ENCODE data around the gene DIP2C. TPM values are rescaled to one million over a fixed set of nuclear protein-coding genes. Genes with fewer than 3 reads are reported as not detected.
"Not testable (repeated sequence)": the region's sequence is repeated elsewhere in the genome, so short reads cannot be mapped to it uniquely, and the experiment has no call there.

Gene DIP2C
- total RNA-seq, 3 donors from 2014 or later, result 8.0 to 72.0 (median 8.5) TPM

- no peak for ATAC-seq
- no peak for TF ChIP-seq CTCF (IDR thresholded peaks at IDR 0.05)
- intact Hi-C loops (cut with DNase I, micrococcal nuclease), result no loop called here
These were observed 422.5 kb downstream of the DIP2C start for GRCh38 chr10:266974-267425.

DNA sequence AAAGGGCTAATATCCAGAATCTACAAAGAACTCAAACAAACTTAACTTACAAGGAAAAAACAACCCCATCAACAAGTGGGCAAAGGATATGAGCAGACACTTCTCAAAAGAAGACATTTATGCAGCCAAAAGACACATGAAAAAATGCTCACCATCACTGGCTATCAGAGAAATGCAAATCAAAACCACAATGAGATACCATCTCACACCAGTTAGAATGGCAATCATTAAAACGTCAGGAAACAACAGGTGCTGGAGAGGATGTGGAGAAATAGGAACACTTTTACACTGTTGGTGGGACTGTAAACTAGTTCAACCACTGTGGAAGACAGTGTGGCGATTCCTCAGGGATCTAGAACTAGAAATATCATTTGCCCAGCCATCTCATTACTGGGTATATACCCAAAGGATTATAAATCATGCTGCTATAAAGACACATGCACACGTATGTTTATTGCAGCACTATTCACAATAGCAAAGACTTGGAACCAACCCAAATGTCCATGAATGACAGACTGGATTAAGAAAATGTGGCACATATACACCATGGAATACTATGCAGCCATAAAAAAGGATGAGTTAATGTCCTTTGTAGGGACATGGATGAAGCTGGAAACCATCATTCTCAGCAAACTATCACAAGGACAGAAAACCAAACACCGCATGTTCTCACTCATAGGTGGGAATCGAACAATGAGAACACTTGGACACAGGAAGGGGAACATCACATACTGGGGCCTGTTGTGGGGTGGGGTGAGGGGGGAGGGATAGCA lies 423.5 kb downstream of the DIP2C start:
- ATAC-seq, H3K4me3 ChIP-seq: not testable (repeated sequence)

More at GRCh38 chr10:266974-267425, 422.5 kb downstream of the DIP2C start:
- no peak for DNase-seq
- Histone ChIP-seq H3K4me1 (ENCODE audit: low read depth) (no peaks in the 10 kb centered on the region), H3K36me3 (ENCODE audit: low read depth) (no peaks in the 10 kb centered on the region), H3K9me3 (no peaks in the 10 kb centered on the region), H3K4me3 (no peak overlapping the region)

DNA sequence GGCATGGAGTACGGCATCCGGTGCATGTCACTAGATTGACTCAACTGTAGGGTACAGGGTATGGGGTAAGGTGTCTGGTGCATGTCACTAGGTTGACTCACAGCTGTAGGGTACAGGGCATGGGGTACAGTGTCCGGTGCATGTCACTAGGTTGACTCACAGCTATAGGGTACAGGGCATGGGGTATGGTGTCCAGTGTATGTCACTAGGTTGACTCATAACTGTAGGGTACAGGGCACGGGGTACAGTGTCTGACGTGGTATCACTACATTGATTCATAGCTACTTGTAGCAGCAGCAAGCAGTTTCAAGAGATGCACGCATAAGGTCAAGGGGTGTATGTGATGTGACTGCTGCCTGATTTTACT lies 424.4 kb downstream of the DIP2C start:
- H3K4me3 ChIP-seq; DNase-seq; H3K4me1 ChIP-seq (ENCODE audit: low read depth); H3K36me3 ChIP-seq (ENCODE audit: low read depth); intact Hi-C loops (cut with DNase I, micrococcal nuclease); H3K9me3 ChIP-seq; ATAC-seq: not testable (repeated sequence)

More for the DNA sequence above, 423.5 kb downstream of the DIP2C start:
- H3K36me3 ChIP-seq (ENCODE audit: low read depth); intact Hi-C loops (cut with DNase I, micrococcal nuclease); H3K4me1 ChIP-seq (ENCODE audit: low read depth); H3K9me3 ChIP-seq; DNase-seq: not testable (repeated sequence)

GRCh38 chr10:264160-265073 lies 425.1 kb downstream of the DIP2C start:
- DNase-seq; ATAC-seq; intact Hi-C loops (cut with DNase I, micrococcal nuclease); H3K4me1 ChIP-seq (ENCODE audit: low read depth); H3K9me3 ChIP-seq; H3K36me3 ChIP-seq (ENCODE audit: low read depth); H3K4me3 ChIP-seq: not testable (repeated sequence)

DNA sequence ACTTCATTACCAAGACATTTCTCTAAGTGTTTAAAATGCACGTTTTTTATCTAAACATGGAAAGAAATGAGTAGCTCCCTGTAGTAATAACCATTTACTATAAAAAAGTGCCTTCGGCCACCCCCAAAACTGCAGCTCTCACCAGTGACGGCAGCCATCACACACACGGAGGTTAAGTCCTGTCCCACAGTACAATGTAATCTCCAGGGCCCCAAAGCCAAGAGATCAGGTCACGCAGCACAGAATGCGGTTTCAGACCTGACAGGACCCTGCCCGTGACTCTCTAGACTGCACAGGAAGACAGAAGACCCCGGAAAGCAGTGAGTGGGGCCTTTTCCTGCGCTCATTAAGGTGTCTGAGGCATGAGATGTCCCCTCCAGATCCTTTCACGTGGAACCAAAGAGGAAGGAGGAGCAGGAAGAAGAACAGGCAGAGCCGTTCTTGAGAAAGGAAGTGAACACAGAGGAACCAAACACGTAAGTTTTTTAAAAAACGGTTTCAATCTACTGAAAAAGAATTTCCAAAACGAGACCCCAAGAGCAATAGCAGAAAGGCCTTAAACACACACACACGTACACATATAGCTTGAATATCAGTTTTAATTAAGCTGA lies 428.5 kb downstream of the DIP2C start:
- Histone ChIP-seq H3K9me3 (no peaks in the 10 kb centered on the region), H3K4me1 (ENCODE audit: low read depth) (no peaks in the 10 kb centered on the region), H3K4me3 (no peak overlapping the region), H3K36me3 (ENCODE audit: low read depth) (no peaks in the 10 kb centered on the region)
- TF ChIP-seq CTCF (IDR thresholded peaks at IDR 0.05), result no peak
- intact Hi-C loops (cut with DNase I, micrococcal nuclease), result no loop called here
- DNase-seq, result no peak
- ATAC-seq, result no peak

DNA sequence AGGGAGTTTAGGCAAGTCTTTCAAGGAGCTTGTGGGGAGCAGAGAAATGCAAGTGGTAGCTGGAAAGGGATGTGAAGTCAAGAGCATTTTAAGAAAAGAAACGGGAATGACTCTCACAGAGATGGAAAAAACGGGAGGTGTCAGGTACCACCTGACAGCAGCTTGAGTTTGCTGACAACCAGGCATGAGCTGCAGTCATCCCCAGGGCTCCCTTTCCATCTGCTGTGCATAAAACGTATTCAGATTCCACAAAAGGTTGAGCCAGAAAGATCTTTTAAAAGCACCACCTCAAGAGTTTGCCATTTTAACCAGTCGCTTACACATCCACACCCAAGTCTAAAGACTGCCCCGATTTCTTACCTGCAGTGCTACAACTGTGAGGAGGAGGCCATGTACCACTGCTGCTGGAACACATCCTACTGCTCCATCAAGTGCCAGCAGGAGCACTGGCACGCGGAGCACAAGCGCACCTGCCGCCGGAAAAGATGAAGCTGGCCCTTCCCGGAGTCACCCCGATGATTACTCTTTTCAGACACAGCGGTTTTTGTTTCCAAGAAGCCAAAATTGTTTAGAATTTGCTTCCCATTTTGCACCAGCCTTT lies 437.4 kb downstream of the DIP2C start:
- no peaks in the 10 kb centered on the region for H3K9me3 ChIP-seq
- ATAC-seq (no peak), DNase-seq (no peak)
- intact Hi-C loops (cut with DNase I, micrococcal nuclease), result no loop called here
- H3K4me3 ChIP-seq, result no peak overlapping the region
- no peaks in the 10 kb centered on the region for H3K36me3 ChIP-seq (ENCODE audit: low read depth)
- no peak for TF ChIP-seq CTCF (IDR thresholded peaks at IDR 0.05)
- H3K4me1 ChIP-seq (ENCODE audit: low read depth), result no peaks in the 10 kb centered on the region

Data from mucosa of descending colon (tissue), 3 donors.